Omental fat pad (tissue), 4 donors: Measurements from ENCODE around the gene C9orf50. TPM values are rescaled to one million over a fixed set of nuclear protein-coding genes. Genes with fewer than 3 reads are reported as not detected.

ENCODE experiments used
- ATAC-seq: fragments of 150-250 bp; one replicate; pipeline ENCODE4 v1.9.1; 2016; ENCODE audit warnings: mild to moderate bottlenecking, moderate library complexity; ENCODE audit not compliant: low FRiP score
- DNase-seq: peaks from one replicate; pipeline ENCODE4 v3.0.0-alpha.2; 2019; ENCODE audit warnings: low spot score
- CTCF ChIP-seq, 3 donors: fragments of 450-650 bp; IDR thresholded peaks; one replicate each; pipeline ENCODE4 v1.5.1; 2016 to 2017; ENCODE audit warnings: antibody characterized with exemption in 3 of 3, mild to moderate bottlenecking in 3 of 3, moderate library complexity in 2 of 3
- total RNA-seq, 4 donors: library from RNA; depleted of rRNA; stranded (reverse); fragments of >200 nt; gene quantifications; one replicate each; pipeline ENCODE4 v1.1.0, GENCODE V29; 2016

The C9orf50 gene
- total RNA-seq, 4 donors from 2014 or later = not detected

- no peak for DNase-seq
- TF ChIP-seq CTCF (IDR thresholded peaks at IDR 0.05) = no peak
- ATAC-seq = no peak
Observed at GRCh38 chr9:129587487-129588262, 33.2 kb downstream of the C9orf50 start.

GRCh38 chr9:129586685-129587084 lies 34.2 kb downstream of the C9orf50 start:
- DNase-seq (no peak), ATAC-seq (no peak)
- TF ChIP-seq CTCF (IDR thresholded peaks at IDR 0.05) = no peak

GRCh38 chr9:129586245-129586644 lies 34.7 kb downstream of the C9orf50 start:
- no peak for DNase-seq
- TF ChIP-seq CTCF (IDR thresholded peaks at IDR 0.05) = no peak
- ATAC-seq = no peak

- no peak for TF ChIP-seq CTCF (IDR thresholded peaks at IDR 0.05)
- DNase-seq (no peak), ATAC-seq (no peak)
Observed at GRCh38 chr9:129585352-129585751, 35.5 kb downstream of the C9orf50 start.

- peak; percentile 29 for ATAC-seq
- DNase-seq = no peak
- TF ChIP-seq CTCF (IDR thresholded peaks at IDR 0.05) = no peak
Observed at GRCh38 chr9:129584136-129584535, 36.8 kb downstream of the C9orf50 start.

GRCh38 chr9:129583308-129584038 lies 37.4 kb downstream of the C9orf50 start:
- DNase-seq (no peak), ATAC-seq (no peak)
- TF ChIP-seq CTCF (IDR thresholded peaks at IDR 0.05) = no peak
